DOHH2 (cell line): ENCODE data around the gene VSIG10L2.
A peak's percentile ranks its signal among the peaks of the same experiment; 100 is the strongest.

Experiments used
- H3F3A ChIP-seq: fragments of 200-600 bp; sonication (generic), shearing (Covaris generic); 2 replicates; pipeline ENCODE4 v1.6.0; 2016; ENCODE audit warnings: antibody characterized with exemption, mild to moderate bottlenecking; ENCODE audit not compliant: control insufficient read depth, insufficient read depth
- H3K27ac ChIP-seq: fragments of 200-600 bp; sonication (generic); 2 replicates; pipeline ENCODE4 v1.5.1; 2014; ENCODE audit warnings: low read depth, mild to moderate bottlenecking, low read length, moderate library complexity
- H3K27me3 ChIP-seq: fragments of 200-600 bp; sonication (generic); 2 replicates; pipeline ENCODE4 v1.6.1; 2014; ENCODE audit warnings: mild to moderate bottlenecking, low read length, mixed read lengths; ENCODE audit not compliant: control insufficient read depth
- H3K36me3 ChIP-seq: fragments of 200-600 bp; sonication (generic); 2 replicates; pipeline ENCODE4 v1.6.1; 2014; ENCODE audit warnings: mild to moderate bottlenecking, low read length, moderate library complexity, mixed read lengths; ENCODE audit not compliant: control insufficient read depth
- H3K4me1 ChIP-seq: fragments of 200-600 bp; sonication (generic); 2 replicates; pipeline ENCODE4 v1.6.1; 2014; ENCODE audit warnings: mild to moderate bottlenecking, low read length, mixed read lengths; ENCODE audit not compliant: control insufficient read depth
- H3K4me2 ChIP-seq: fragments of 200-600 bp; sonication (generic); 2 replicates; pipeline ENCODE4 v1.6.0; 2014; ENCODE audit warnings: mild to moderate bottlenecking, low read length, moderate library complexity
- H3K4me3 ChIP-seq: fragments of 200-600 bp; sonication (generic); 2 replicates; pipeline ENCODE4 v1.5.1; 2014; ENCODE audit warnings: mild to moderate bottlenecking, low read length, mixed read lengths
- H3K79me2 ChIP-seq: fragments of 200-600 bp; sonication (generic); 2 replicates; pipeline ENCODE4 v1.6.1; 2014; ENCODE audit warnings: mild to moderate bottlenecking, low read length, mixed read lengths; ENCODE audit not compliant: control insufficient read depth
- H3K9me2 ChIP-seq: fragments of 200-600 bp; sonication (generic); replicated peaks from 2 replicates; pipeline ENCODE4 v1.6.1; 2014; ENCODE audit warnings: mild to moderate bottlenecking, low read length, mixed read lengths; ENCODE audit not compliant: control insufficient read depth
- H3K9me3 ChIP-seq: fragments of 200-600 bp; sonication (generic); 2 replicates; pipeline ENCODE4 v1.6.1; 2014; ENCODE audit warnings: antibody characterized with exemption, low read length, mixed read lengths; ENCODE audit not compliant: control insufficient read depth, insufficient read depth
- H4K20me1 ChIP-seq: fragments of 200-600 bp; sonication (generic); 2 replicates; pipeline ENCODE4 v1.6.0; 2014; ENCODE audit warnings: low read depth, mild to moderate bottlenecking, antibody characterized with exemption, low read length, moderate library complexity; ENCODE audit not compliant: control insufficient read depth, insufficient read depth
- EZH2phosphoT487 ChIP-seq: fragments of 200-600 bp; sonication (generic); IDR thresholded peaks from 2 replicates; pipeline ENCODE4 v1.6.1; 2017; ENCODE audit warnings: borderline replicate concordance, mild to moderate bottlenecking, antibody characterized with exemption, low read length, moderate library complexity, mixed read lengths
- TF ChIP-seq, protein P1 (sequence below): fragments of 200-600 bp; sonication (generic); IDR thresholded peaks from one replicate; pipeline ENCODE4 v1.5.1; 2014; ENCODE audit warnings: antibody characterized with exemption, mild to moderate bottlenecking, low read depth, low read length; ENCODE audit not compliant: poor library complexity, severe bottlenecking

VSIG10L2 gene

DNA sequence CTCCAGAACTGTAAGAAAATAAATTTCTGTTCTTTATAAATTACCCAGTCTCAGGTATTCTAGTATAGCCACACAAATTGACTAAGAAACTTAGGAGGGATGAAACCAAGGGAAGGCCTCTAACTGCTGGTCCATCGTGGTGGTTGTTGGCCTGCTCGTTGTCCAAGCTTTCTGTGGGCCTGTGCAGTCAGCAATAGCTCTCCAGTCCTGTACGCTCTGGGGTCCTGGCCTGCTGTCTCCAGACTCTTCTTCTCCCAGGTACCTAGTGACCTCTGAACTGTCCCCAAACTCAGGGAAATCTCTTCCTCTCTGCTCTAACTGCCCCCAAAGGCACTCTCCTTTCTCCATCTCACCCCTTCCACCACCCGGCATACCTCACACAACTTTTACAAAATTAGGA lies 5.7 kb upstream of the VSIG10L2 start:
- no peak overlapping the region for H3K27ac ChIP-seq
- no peaks in the 10 kb centered on the region for H4K20me1 ChIP-seq
- peaks cover under 1% of the 10 kb centered on the region; the same call in 1 of the 2 replicates for H3K27me3 ChIP-seq
- H3K9me3 ChIP-seq: no peaks in the 10 kb centered on the region
- no peaks in the 10 kb centered on the region for H3K36me3 ChIP-seq
- H3K9me2 ChIP-seq: no peaks in the 10 kb centered on the region
- H3K4me1 ChIP-seq: peaks cover 2% of the 10 kb centered on the region; the same call in 1 of the 2 replicates
- no peak overlapping the region for H3K4me2 ChIP-seq
- no peak for TF ChIP-seq EZH2phosphoT487
- TF ChIP-seq, protein P1, sequence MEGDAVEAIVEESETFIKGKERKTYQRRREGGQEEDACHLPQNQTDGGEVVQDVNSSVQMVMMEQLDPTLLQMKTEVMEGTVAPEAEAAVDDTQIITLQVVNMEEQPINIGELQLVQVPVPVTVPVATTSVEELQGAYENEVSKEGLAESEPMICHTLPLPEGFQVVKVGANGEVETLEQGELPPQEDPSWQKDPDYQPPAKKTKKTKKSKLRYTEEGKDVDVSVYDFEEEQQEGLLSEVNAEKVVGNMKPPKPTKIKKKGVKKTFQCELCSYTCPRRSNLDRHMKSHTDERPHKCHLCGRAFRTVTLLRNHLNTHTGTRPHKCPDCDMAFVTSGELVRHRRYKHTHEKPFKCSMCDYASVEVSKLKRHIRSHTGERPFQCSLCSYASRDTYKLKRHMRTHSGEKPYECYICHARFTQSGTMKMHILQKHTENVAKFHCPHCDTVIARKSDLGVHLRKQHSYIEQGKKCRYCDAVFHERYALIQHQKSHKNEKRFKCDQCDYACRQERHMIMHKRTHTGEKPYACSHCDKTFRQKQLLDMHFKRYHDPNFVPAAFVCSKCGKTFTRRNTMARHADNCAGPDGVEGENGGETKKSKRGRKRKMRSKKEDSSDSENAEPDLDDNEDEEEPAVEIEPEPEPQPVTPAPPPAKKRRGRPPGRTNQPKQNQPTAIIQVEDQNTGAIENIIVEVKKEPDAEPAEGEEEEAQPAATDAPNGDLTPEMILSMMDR: no peak
- H3K4me3 ChIP-seq: no peak overlapping the region
- H3K79me2 ChIP-seq: no peaks in the 10 kb centered on the region
- H3F3A ChIP-seq: no peaks in the 10 kb centered on the region

DNA sequence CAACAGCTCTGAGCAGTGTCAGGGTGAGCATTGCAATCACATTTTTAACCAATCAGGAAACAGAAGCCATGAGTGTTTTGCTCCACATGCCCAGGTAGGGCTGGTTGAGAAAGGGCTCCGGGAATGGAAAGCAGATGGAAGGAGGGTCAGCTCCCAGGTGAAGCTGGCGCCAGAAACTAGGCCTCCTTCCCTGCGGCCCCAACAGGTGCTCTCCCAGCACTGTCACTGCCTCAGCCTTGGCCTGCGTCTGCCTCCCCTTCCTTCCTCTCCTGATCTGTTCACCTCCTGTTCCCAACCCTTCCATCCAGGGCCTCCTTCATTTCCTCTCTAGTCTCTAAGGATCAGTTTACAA lies 4.6 kb upstream of the VSIG10L2 start:
- no peaks in the 10 kb centered on the region for H3K36me3 ChIP-seq
- H3K9me2 ChIP-seq: no peaks in the 10 kb centered on the region
- no peaks in the 10 kb centered on the region for H3K9me3 ChIP-seq
- no peak overlapping the region for H3K4me3 ChIP-seq
- no peaks in the 10 kb centered on the region for H3F3A ChIP-seq
- no peak overlapping the region for H3K27ac ChIP-seq
- no peaks in the 10 kb centered on the region for H4K20me1 ChIP-seq
- H3K79me2 ChIP-seq: no peaks in the 10 kb centered on the region
- H3K27me3 ChIP-seq: no peaks in the 10 kb centered on the region; the same call in 1 of the 2 replicates
- no peak for TF ChIP-seq EZH2phosphoT487
- TF ChIP-seq, protein P1: no peak
- no peak overlapping the region for H3K4me2 ChIP-seq
- peaks cover 2% of the 10 kb centered on the region; the same call in 1 of the 2 replicates for H3K4me1 ChIP-seq

DNA sequence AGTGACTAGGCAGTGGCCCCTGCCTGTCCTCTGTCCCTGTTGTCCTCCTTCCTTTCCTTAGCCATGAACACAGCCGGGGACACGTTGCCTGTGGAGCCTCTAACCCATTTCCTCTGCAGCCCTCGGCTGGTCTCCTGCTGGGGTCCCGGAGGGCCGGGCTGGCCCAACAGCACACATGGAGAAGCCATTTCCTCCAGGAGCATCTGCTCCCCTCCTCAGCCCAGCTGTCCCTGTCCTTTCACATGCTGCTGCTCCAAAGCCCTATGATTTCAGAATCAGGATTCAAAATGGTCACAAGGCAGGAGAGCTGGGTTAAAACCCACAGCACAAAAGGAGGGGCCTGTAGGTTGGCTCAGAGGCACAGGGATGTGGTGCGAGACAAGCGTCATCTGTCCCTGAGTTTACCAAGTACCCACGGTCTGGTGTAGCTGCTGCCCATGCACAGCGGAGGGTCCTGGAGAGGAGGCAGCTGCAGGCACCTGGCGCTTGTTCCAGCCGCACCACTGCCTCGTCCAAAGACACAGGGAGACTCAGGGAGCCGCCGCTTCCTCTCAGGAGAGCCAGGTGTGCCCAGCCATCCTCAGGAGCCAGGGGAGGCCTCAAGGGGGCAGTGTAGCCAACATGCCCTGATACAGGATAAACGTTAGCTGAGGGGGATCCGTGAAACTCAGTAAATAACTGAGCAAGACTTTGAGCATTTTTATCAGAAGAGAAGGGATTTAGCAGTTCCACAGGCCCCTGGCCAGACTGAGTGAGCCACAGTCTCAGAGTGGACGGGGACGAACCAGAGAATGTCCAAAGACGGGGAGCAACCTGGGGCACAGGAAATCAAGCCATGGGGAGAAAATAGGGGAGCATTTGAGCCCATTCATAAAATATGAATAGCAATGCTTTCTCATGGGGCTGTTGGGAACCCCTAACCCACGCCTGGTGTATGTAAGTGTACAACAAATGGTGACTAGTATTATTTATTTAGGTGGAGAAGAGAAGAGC lies 3.9 kb upstream of the VSIG10L2 start:
- H3K27ac ChIP-seq: no peak overlapping the region
- H3F3A ChIP-seq: no peaks in the 10 kb centered on the region
- H3K79me2 ChIP-seq: no peaks in the 10 kb centered on the region
- no peak for TF ChIP-seq EZH2phosphoT487
- TF ChIP-seq, protein P1: peak; percentile 83
- H3K4me1 ChIP-seq: peaks cover 2% of the 10 kb centered on the region; the same call in 1 of the 2 replicates
- H3K9me2 ChIP-seq: no peaks in the 10 kb centered on the region
- H3K4me2 ChIP-seq: no peak overlapping the region
- H3K36me3 ChIP-seq: no peaks in the 10 kb centered on the region
- H3K4me3 ChIP-seq: no peak overlapping the region
- H3K27me3 ChIP-seq: no peaks in the 10 kb centered on the region; the same call in 1 of the 2 replicates
- H4K20me1 ChIP-seq: no peaks in the 10 kb centered on the region
- H3K9me3 ChIP-seq: no peaks in the 10 kb centered on the region
